ENCODE data around the gene JMJD4.

- no peak for TF ChIP-seq SMARCC2 (IDR thresholded peaks at IDR 0.05; ENCODE audit: low read depth)
- TF ChIP-seq MAFK (IDR thresholded peaks at IDR 0.05; ENCODE audit: low read length): no peak
- no peak for TF ChIP-seq KLF6 (CRISPR knock-in tag; IDR thresholded peaks at IDR 0.05; ENCODE audit: borderline replicate concordance)
- no peak for TF ChIP-seq ZBTB11 (CRISPR knock-in tag; IDR thresholded peaks at IDR 0.05)
- no peak for TF ChIP-seq SP1 (CRISPR knock-in tag; IDR thresholded peaks at IDR 0.05)
- TF ChIP-seq POLR2AphosphoS5 (IDR thresholded peaks at IDR 0.05; ENCODE audit: control insufficient read depth, insufficient read depth, low read depth, low read length): no peak
Measured at GRCh38 chr1:227733309-227733705, 1.8 kb downstream of the JMJD4 start.
